HepG2 (cell line): ENCODE results near the gene SPACDR. TPM values are rescaled to one million over a fixed set of nuclear protein-coding genes. Genes with fewer than 3 reads are reported as not detected.

Experiments
- ATAC-seq: fragments of 200-7000 bp; cut with Tn5 transposase; 3 replicates; pipeline ENCODE4 v1.9.1; 2020; ENCODE audit warnings: mild to moderate bottlenecking, moderate library complexity
- BruUV-seq: library from RNA; stranded (reverse); fragments of 400-500 nt; replicated peaks from 2 replicates; lab custom pipeline; 2021; lab: Mats Ljungman, UMichigan
- CTCF ChIA-PET: fragments of 300-600 bp; formaldehyde crosslinking; extraction: SDS; loops from one replicate; lab custom pipeline; 2021; ENCODE audit warnings: low total read pairs, inconsistent platforms, low intra/inter-chr PET ratio; lab: Yijun Ruan, JAX
- POLR2A ChIA-PET: fragments of 350-600 bp; sonication (Branson Sonifier 250); formaldehyde crosslinking; loops from one replicate; lab custom pipeline; 2020; ENCODE audit warnings: antibody characterized with exemption, inconsistent platforms; lab: Yijun Ruan, JAX
- DNase-seq: peaks from one replicate; pipeline ENCODE4 v3.0.0-alpha.2; 2015; ENCODE audit warnings: low spot score
- FAIRE-seq: peaks from 3 replicates; lab custom pipeline; 2011; peaks lifted over from hg19 to GRCh38; lab: Jason Lieb, UNC
- H2AFZ ChIP-seq: one replicate; pipeline ENCODE4 v1.6.1; 2011; ENCODE audit warnings: low read length, inconsistent platforms
- H3K27ac ChIP-seq: fragments of 300-600 bp; 3 replicates; pipeline ENCODE4 v1.8.0; 2011; ENCODE audit warnings: mixed run types, mild to moderate bottlenecking, mixed read lengths, low read length, inconsistent platforms; ENCODE audit not compliant: insufficient read depth; ENCODE audit errors: extremely low read length
- H3K27me3 ChIP-seq, 2 experiments: fragments of 200-600 bp in 1 of 2; 2 replicates in 1 of 2; 3 replicates in 1 of 2; pipeline versions ENCODE4 v1.6.0 to v1.8.0; 2011; ENCODE audit warnings: low read length in 2 of 2, mild to moderate bottlenecking in 2 of 2, moderate library complexity in 2 of 2, inconsistent platforms in 1 of 2; ENCODE audit not compliant: insufficient read depth in 2 of 2, control insufficient read depth in 1 of 2
- H3K36me3 ChIP-seq, 2 experiments: fragments of 200-600 bp in 1 of 2; replicated peaks in 1 of 2; 2 replicates in 1 of 2; 3 replicates in 1 of 2; pipeline versions ENCODE4 v1.5.1 to v1.8.0; 2011; ENCODE audit warnings: low read length in 2 of 2, inconsistent platforms in 1 of 2; ENCODE audit not compliant: insufficient read depth in 2 of 2, control insufficient read depth in 1 of 2
- H3K4me1 ChIP-seq: 2 replicates; pipeline ENCODE4 v1.5.1; 2012; ENCODE audit warnings: low read length, inconsistent platforms; ENCODE audit not compliant: insufficient read depth
- H3K4me2 ChIP-seq: 2 replicates; pipeline ENCODE4 v1.6.0; 2011; ENCODE audit warnings: low read depth, low read length, inconsistent platforms
- H3K4me3 ChIP-seq, 3 experiments: fragments of 200-600 bp in 1 of 3; sonication (generic), shearing (Covaris generic) in 1 of 3; replicated peaks in 1 of 3; 2 replicates each; pipeline ENCODE4 v1.5.1; 2011 to 2016; ENCODE audit warnings: low read length in 3 of 3, inconsistent platforms in 2 of 3, low read depth in 2 of 3, mild to moderate bottlenecking in 2 of 3, control low read depth in 1 of 3, mixed read lengths in 1 of 3; ENCODE audit not compliant: insufficient read depth in 1 of 3
- H3K79me2 ChIP-seq: one replicate; pipeline ENCODE4 v1.6.1; 2011; ENCODE audit warnings: low read length, inconsistent platforms; ENCODE audit not compliant: insufficient read depth
- H3K9ac ChIP-seq: 2 replicates; pipeline ENCODE4 v1.6.0; 2011; ENCODE audit warnings: mild to moderate bottlenecking, low read depth, low read length, inconsistent platforms; ENCODE audit not compliant: insufficient read depth
- H3K9me3 ChIP-seq: 2 replicates; pipeline ENCODE4 v1.5.1; 2012; ENCODE audit warnings: mild to moderate bottlenecking, low read length
- H4K20me1 ChIP-seq: 2 replicates; pipeline ENCODE4 v1.6.0; 2011; ENCODE audit warnings: inconsistent platforms, mild to moderate bottlenecking, low read length, moderate library complexity; ENCODE audit not compliant: insufficient read depth
- ELF3 ChIP-seq: IDR thresholded peaks from 2 replicates; pipeline ENCODE4 v1.6.1; 2016; ENCODE audit warnings: missing genetic modification reagents, missing compliant biosample characterization
- HOXA3 ChIP-seq: sonication (generic); formaldehyde crosslinking; IDR thresholded peaks from 2 replicates; pipeline ENCODE4 v1.5.0; 2020; ENCODE audit warnings: missing genetic modification reagents
- TOE1 ChIP-seq: sonication (generic); formaldehyde crosslinking; IDR thresholded peaks from 2 replicates; pipeline ENCODE4 v1.4.0; 2020; ENCODE audit warnings: mild to moderate bottlenecking, missing genetic modification reagents
- ZNF326 ChIP-seq: sonication (generic); formaldehyde crosslinking; IDR thresholded peaks from 2 replicates; pipeline ENCODE4 v1.4.0; 2020; ENCODE audit warnings: missing genetic modification reagents, borderline replicate concordance
- ZNF329 ChIP-seq: sonication (generic); formaldehyde crosslinking; IDR thresholded peaks from 2 replicates; pipeline ENCODE4 v1.9.0; 2021; ENCODE audit warnings: low read depth, mild to moderate bottlenecking, missing genetic modification reagents
- ZNF704 ChIP-seq: sonication (generic); formaldehyde crosslinking; IDR thresholded peaks from 2 replicates; pipeline ENCODE4 v1.8.1; 2023; ENCODE audit warnings: mild to moderate bottlenecking, inconsistent platforms, moderate library complexity, missing genetic modification reagents, borderline replicate concordance
- ZNF790 ChIP-seq: sonication (generic); formaldehyde crosslinking; IDR thresholded peaks from 2 replicates; pipeline ENCODE4 v1.8.0; 2022; ENCODE audit warnings: missing genetic modification reagents, mild to moderate bottlenecking, borderline replicate concordance
- WGBS: methylation state at CpG from one replicate; pipeline ENCODE4 v1.1.6; 2017; ENCODE audit warnings: low lambda C conversion rate; 5-methylcytosine and 5-hydroxymethylcytosine counted together
- in situ Hi-C: cut with HindIII; loops from 2 replicates; pipeline ENCODE4 v1.10.0; 2017; ENCODE audit warnings: low pct_unique_long_range_greater_than_20kb; ENCODE audit not compliant: extremely low pct_ligation_motif_present
- intact Hi-C: fragments of 100-400 bp; cut with micrococcal nuclease; formaldehyde crosslinking; loops from one replicate; pipeline ENCODE4 v1.10.0; 2022; ENCODE audit not compliant: unreplicated experiment
- polyA plus RNA-seq, 8 experiments: library from polyadenylated mRNA; depleted of rRNA in 3 of 8; stranded (reverse) in 7 of 8; unstranded in 1 of 8; fragments of >200 nt; fragmentation: Illumina TruSeq in 4 of 8; extraction: Trizol in 4 of 8; gene quantifications; 2 replicates each; pipeline versions ENCODE4 v1.2.1 to v1.2.3, GENCODE V29; 2011 to 2016; ENCODE audit warnings: low read depth in 4 of 8, missing spikeins in 1 of 8, mixed read lengths in 1 of 8; ENCODE audit not compliant: insufficient read depth in 1 of 8
- total RNA-seq, 5 experiments: library from RNA; depleted of rRNA; stranded (reverse); fragments of >200 nt; fragmentation: Illumina TruSeq; extraction: Trizol; gene quantifications; 2 replicates each; pipeline ENCODE4 v1.2.3, GENCODE V29; 2016; ENCODE audit warnings: low read depth in 1 of 5
- TF ChIP-seq, protein P1 (sequence below): sonication (generic); formaldehyde crosslinking; IDR thresholded peaks from 2 replicates; pipeline ENCODE4; 2020; ENCODE audit warnings: missing genetic modification reagents, mild to moderate bottlenecking, borderline replicate concordance
- TF ChIP-seq, protein P2 (sequence below): sonication (generic); formaldehyde crosslinking; IDR thresholded peaks from 2 replicates; pipeline ENCODE4 v1.4.0; 2020; ENCODE audit warnings: missing genetic modification reagents, borderline replicate concordance
- TF ChIP-seq, protein P3 (sequence below): sonication (generic); formaldehyde crosslinking; IDR thresholded peaks from 2 replicates; pipeline ENCODE4 v1.8.0; 2022; ENCODE audit warnings: mild to moderate bottlenecking, missing genetic modification reagents, moderate library complexity
- TF ChIP-seq, protein P4 (sequence below): sonication (generic); formaldehyde crosslinking; IDR thresholded peaks from 2 replicates; pipeline ENCODE4 v1.4.0; 2020; ENCODE audit warnings: missing genetic modification reagents

The SPACDR gene
- total and polyA plus RNA-seq, 2 of the 13 experiments (the other 11 are each of a cell fraction or from before 2014, with no cell fraction given), result 0.41 TPM; not detected in 1

DNA sequence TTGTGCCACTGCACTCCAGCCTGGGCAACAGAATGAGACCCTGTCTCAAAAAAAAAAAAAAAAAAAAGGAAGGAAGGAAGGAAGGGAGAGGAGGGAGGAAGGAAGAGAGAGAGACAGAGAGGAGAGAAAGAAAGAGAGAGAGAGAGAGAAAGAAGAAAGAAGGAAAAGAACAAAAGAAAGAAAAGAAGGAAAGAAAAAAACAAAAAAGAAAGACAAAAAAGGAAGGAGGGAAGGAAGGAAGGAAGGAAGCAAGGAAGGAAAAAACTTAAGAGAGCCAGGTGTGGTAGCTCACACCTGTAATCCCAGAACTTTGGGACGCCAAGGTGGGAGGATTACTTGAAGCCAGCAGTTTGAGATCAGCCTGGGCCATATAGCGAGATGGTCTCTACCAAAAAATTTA lies 731 bp upstream of the SPACDR start:
- no peak overlapping the region for H3K4me2 ChIP-seq
- ChIA-PET POLR2A (interaction anchor here (1.1 to 1.6 kb wide), 2 partner anchors 36 to 122 kb away, joined by 3 to 8 read pairs; partner anchors contain the start of genes FBXO24 and ZCWPW1), CTCF (interaction anchor here (0.9 to 2.1 kb wide), 2 partner anchors 18 to 95 kb away, joined by 3 to 8 read pairs; partner anchors contain the start of gene NYAP1)
- ATAC-seq (no peak), DNase-seq (no peak), FAIRE-seq (no peak)
- intact Hi-C loops (loop anchor here (5.0 kb wide), 1 partner anchor 98 kb away; no protein-coding TSS in a partner anchor), in situ Hi-C loops (loop anchor here (10.0 kb wide), 1 partner anchor 230 kb away; the partner anchor contains the start of gene GIGYF1)
- H3K9me3 ChIP-seq, result no peaks in the 10 kb centered on the region
- no peak overlapping the region for H3K27ac ChIP-seq
- WGBS, result 59% methylated on average over 2 of the region's 2 CpGs
- no TSS peak for BruUV-seq
- H3K9ac ChIP-seq, result no peak overlapping the region
- no peak overlapping the region for H2AFZ ChIP-seq
- no peak overlapping the region for H3K4me3 ChIP-seq
- H3K36me3 ChIP-seq, result no peaks in the 10 kb centered on the region
- H3K4me1 ChIP-seq, result peaks cover 22% of the 10 kb centered on the region
- no peaks in the 10 kb centered on the region for H3K79me2 ChIP-seq
- H4K20me1 ChIP-seq, result no peaks in the 10 kb centered on the region
- H3K27me3 ChIP-seq, result peaks cover 0 to 2% of the 10 kb centered on the region in 2 experiments; a peak in 1 of 5 replicates
- no peak for TF ChIP-seq HOXA3
- TF ChIP-seq TOE1, result no peak
- TF ChIP-seq, protein P1, sequence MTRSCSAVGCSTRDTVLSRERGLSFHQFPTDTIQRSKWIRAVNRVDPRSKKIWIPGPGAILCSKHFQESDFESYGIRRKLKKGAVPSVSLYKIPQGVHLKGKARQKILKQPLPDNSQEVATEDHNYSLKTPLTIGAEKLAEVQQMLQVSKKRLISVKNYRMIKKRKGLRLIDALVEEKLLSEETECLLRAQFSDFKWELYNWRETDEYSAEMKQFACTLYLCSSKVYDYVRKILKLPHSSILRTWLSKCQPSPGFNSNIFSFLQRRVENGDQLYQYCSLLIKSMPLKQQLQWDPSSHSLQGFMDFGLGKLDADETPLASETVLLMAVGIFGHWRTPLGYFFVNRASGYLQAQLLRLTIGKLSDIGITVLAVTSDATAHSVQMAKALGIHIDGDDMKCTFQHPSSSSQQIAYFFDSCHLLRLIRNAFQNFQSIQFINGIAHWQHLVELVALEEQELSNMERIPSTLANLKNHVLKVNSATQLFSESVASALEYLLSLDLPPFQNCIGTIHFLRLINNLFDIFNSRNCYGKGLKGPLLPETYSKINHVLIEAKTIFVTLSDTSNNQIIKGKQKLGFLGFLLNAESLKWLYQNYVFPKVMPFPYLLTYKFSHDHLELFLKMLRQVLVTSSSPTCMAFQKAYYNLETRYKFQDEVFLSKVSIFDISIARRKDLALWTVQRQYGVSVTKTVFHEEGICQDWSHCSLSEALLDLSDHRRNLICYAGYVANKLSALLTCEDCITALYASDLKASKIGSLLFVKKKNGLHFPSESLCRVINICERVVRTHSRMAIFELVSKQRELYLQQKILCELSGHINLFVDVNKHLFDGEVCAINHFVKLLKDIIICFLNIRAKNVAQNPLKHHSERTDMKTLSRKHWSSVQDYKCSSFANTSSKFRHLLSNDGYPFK, result no peak
- no peak for TF ChIP-seq ZNF704 (CRISPR knock-in tag)
- no peak for TF ChIP-seq ZNF326 (CRISPR knock-in tag)
- TF ChIP-seq, protein P2, sequence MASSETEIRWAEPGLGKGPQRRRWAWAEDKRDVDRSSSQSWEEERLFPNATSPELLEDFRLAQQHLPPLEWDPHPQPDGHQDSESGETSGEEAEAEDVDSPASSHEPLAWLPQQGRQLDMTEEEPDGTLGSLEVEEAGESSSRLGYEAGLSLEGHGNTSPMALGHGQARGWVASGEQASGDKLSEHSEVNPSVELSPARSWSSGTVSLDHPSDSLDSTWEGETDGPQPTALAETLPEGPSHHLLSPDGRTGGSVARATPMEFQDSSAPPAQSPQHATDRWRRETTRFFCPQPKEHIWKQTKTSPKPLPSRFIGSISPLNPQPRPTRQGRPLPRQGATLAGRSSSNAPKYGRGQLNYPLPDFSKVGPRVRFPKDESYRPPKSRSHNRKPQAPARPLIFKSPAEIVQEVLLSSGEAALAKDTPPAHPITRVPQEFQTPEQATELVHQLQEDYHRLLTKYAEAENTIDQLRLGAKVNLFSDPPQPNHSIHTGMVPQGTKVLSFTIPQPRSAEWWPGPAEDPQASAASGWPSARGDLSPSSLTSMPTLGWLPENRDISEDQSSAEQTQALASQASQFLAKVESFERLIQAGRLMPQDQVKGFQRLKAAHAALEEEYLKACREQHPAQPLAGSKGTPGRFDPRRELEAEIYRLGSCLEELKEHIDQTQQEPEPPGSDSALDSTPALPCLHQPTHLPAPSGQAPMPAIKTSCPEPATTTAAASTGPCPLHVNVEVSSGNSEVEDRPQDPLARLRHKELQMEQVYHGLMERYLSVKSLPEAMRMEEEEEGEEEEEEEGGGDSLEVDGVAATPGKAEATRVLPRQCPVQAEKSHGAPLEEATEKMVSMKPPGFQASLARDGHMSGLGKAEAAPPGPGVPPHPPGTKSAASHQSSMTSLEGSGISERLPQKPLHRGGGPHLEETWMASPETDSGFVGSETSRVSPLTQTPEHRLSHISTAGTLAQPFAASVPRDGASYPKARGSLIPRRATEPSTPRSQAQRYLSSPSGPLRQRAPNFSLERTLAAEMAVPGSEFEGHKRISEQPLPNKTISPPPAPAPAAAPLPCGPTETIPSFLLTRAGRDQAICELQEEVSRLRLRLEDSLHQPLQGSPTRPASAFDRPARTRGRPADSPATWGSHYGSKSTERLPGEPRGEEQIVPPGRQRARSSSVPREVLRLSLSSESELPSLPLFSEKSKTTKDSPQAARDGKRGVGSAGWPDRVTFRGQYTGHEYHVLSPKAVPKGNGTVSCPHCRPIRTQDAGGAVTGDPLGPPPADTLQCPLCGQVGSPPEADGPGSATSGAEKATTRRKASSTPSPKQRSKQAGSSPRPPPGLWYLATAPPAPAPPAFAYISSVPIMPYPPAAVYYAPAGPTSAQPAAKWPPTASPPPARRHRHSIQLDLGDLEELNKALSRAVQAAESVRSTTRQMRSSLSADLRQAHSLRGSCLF (CRISPR knock-in tag), result no peak
- TF ChIP-seq, protein P3, sequence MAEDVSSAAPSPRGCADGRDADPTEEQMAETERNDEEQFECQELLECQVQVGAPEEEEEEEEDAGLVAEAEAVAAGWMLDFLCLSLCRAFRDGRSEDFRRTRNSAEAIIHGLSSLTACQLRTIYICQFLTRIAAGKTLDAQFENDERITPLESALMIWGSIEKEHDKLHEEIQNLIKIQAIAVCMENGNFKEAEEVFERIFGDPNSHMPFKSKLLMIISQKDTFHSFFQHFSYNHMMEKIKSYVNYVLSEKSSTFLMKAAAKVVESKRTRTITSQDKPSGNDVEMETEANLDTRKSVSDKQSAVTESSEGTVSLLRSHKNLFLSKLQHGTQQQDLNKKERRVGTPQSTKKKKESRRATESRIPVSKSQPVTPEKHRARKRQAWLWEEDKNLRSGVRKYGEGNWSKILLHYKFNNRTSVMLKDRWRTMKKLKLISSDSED (CRISPR knock-in tag), result no peak
- no peak for TF ChIP-seq ELF3
- TF ChIP-seq, protein P4, sequence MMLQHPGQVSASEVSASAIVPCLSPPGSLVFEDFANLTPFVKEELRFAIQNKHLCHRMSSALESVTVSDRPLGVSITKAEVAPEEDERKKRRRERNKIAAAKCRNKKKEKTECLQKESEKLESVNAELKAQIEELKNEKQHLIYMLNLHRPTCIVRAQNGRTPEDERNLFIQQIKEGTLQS (CRISPR knock-in tag), result no peak
- no peak for TF ChIP-seq ZNF329
- TF ChIP-seq ZNF790 (CRISPR knock-in tag), result no peak
